ENCODE results near the gene NCKAP1. TPM values are rescaled to one million over a fixed set of nuclear protein-coding genes. Genes with fewer than 3 reads are reported as not detected.

NCKAP1 gene
- total and polyA plus RNA-seq, 2 donors (not counting 1 experiment from before 2014, with no cell fraction given): 141 to 219 TPM

- no peaks in the 10 kb centered on the region for H3K9me3 ChIP-seq (ENCODE audit: control insufficient read depth, insufficient read depth, low read depth, low read length)
- H3K4me3 ChIP-seq (replicated peaks in 1 of 4; ENCODE audit: control extremely low read depth in 1 of 4, insufficient read depth in 1 of 4, low read depth in 3 of 4, low read length in 4 of 4): peak within 1 kb of the TSS; percentile 63 to 96 (median 67)
- no peaks in the 10 kb centered on the region for H3K36me3 ChIP-seq (ENCODE audit: control insufficient read depth, insufficient read depth, low read length)
- H4K20me1 ChIP-seq (ENCODE audit: control insufficient read depth, extremely low read depth, insufficient read depth, low read length): no peaks in the 10 kb centered on the region
- H3K4me1 ChIP-seq (ENCODE audit: control insufficient read depth, extremely low read depth, insufficient read depth, low read length): no peaks in the 10 kb centered on the region
- H3K27me3 ChIP-seq (ENCODE audit: control insufficient read depth, insufficient read depth, low read length): peaks cover 10% of the 10 kb centered on the region
- DNase-seq (ENCODE audit: low read depth in 2 of 2): peak; percentile 88 to 94
- peak within 1 kb of the TSS; percentile 43 for H3K9ac ChIP-seq (ENCODE audit: insufficient read depth, low read length)
- H3K27ac ChIP-seq (ENCODE audit: insufficient read depth, low read length): peak within 1 kb of the TSS; percentile 34
- H3K4me2 ChIP-seq (ENCODE audit: extremely low read depth, insufficient read depth, low read length): peak within 1 kb of the TSS; percentile 97
- H2AFZ ChIP-seq (ENCODE audit: low read length): peak within 1 kb of the TSS; percentile 91
- no peaks in the 10 kb centered on the region for H3K79me2 ChIP-seq (ENCODE audit: control insufficient read depth, insufficient read depth, low read length)
- no peak for TF ChIP-seq CTCF (conservative IDR thresholded peaks at IDR 0.05 in 1 of 2, IDR thresholded peaks at IDR 0.05 in 1 of 2; ENCODE audit: low read depth in 1 of 2, low read length in 2 of 2)
- no peak for TF ChIP-seq EZH2 (IDR thresholded peaks at IDR 0.05; ENCODE audit: low read length, missing control alignments)
Observed at GRCh38 chr2:183078464-183079138, 40.3 kb upstream of the NCKAP1 start, which contains the start of gene DUSP19. DUSP19 (plus strand) TSS chr2:183078747; CDS start chr2:183078934, 187 bp downstream.

DNA sequence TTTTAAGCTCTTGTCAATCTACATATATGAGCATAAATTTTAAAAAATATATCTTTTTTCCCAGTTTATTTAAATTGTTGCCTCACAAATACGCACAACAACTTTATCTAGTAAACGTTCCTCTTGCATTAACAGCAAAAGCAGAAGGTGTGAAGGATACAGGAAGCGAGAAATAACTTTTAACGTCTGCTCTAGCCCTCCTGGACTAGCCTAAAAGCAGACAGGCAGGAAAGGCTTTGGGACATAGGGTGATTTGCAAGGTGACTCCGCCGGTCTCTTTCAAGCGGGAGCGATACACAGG, 39.9 kb upstream of the NCKAP1 start:
- TF ChIP-seq CTCF (conservative IDR thresholded peaks at IDR 0.05 in 1 of 2, IDR thresholded peaks at IDR 0.05 in 1 of 2; ENCODE audit: low read depth in 1 of 2, low read length in 2 of 2) (no peak), EZH2 (IDR thresholded peaks at IDR 0.05; ENCODE audit: low read length, missing control alignments) (no peak)
- peak overlapping the region; percentile 97 for H3K4me2 ChIP-seq (ENCODE audit: extremely low read depth, insufficient read depth, low read length)
- peak overlapping the region; percentile 34 for H3K27ac ChIP-seq (ENCODE audit: insufficient read depth, low read length)
- no peak for DNase-seq (ENCODE audit: low read depth in 2 of 2)
- no peaks in the 10 kb centered on the region for H3K79me2 ChIP-seq (ENCODE audit: control insufficient read depth, insufficient read depth, low read length)
- H3K4me3 ChIP-seq (replicated peaks in 1 of 4; ENCODE audit: control extremely low read depth in 1 of 4, insufficient read depth in 1 of 4, low read depth in 3 of 4, low read length in 4 of 4): peak overlapping the region; percentile 63 to 96 (median 67)
- peaks cover 10% of the 10 kb centered on the region for H3K27me3 ChIP-seq (ENCODE audit: control insufficient read depth, insufficient read depth, low read length)
- H3K9me3 ChIP-seq (ENCODE audit: control insufficient read depth, insufficient read depth, low read depth, low read length): no peaks in the 10 kb centered on the region
- H2AFZ ChIP-seq (ENCODE audit: low read length): peak overlapping the region; percentile 91
- no peaks in the 10 kb centered on the region for H4K20me1 ChIP-seq (ENCODE audit: control insufficient read depth, extremely low read depth, insufficient read depth, low read length)
- H3K9ac ChIP-seq (ENCODE audit: insufficient read depth, low read length): peak overlapping the region; percentile 43
- no peaks in the 10 kb centered on the region for H3K4me1 ChIP-seq (ENCODE audit: control insufficient read depth, extremely low read depth, insufficient read depth, low read length)
- H3K36me3 ChIP-seq (ENCODE audit: control insufficient read depth, insufficient read depth, low read length): no peaks in the 10 kb centered on the region

DNA sequence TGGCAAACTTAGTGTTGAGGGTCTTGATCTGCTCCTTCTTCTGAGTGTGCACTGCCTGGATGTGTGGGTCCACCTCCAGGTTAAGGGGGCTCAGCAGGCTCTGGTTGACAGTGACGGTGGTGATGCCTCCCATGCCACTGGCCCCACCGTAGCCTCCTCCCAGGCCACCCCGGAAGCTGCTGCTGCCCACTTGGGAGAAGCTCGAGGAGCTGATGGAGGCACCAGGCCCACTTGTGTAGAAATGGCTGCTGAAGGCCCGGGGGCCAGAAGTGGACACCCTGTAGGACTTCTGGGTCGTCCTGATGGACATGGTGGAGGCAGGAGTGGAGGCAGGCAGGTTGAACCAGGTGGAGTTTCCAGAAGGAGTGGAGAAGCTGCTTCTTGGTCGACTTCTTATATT, 33.9 kb upstream of the NCKAP1 start:
- Histone ChIP-seq H3K4me3 (replicated peaks in 1 of 4; ENCODE audit: control extremely low read depth in 1 of 4, insufficient read depth in 1 of 4, low read depth in 3 of 4, low read length in 4 of 4) (no peak overlapping the region), H3K36me3 (ENCODE audit: control insufficient read depth, insufficient read depth, low read length) (no peaks in the 10 kb centered on the region), H3K9me3 (ENCODE audit: control insufficient read depth, insufficient read depth, low read depth, low read length) (no peaks in the 10 kb centered on the region), H4K20me1 (ENCODE audit: control insufficient read depth, extremely low read depth, insufficient read depth, low read length) (no peaks in the 10 kb centered on the region), H3K27ac (ENCODE audit: insufficient read depth, low read length) (no peak overlapping the region), H2AFZ (ENCODE audit: low read length) (no peak overlapping the region), H3K27me3 (ENCODE audit: control insufficient read depth, insufficient read depth, low read length) (peaks cover 10% of the 10 kb centered on the region), H3K4me2 (ENCODE audit: extremely low read depth, insufficient read depth, low read length) (no peak overlapping the region), H3K4me1 (ENCODE audit: control insufficient read depth, extremely low read depth, insufficient read depth, low read length) (no peaks in the 10 kb centered on the region), H3K79me2 (ENCODE audit: control insufficient read depth, insufficient read depth, low read length) (no peaks in the 10 kb centered on the region), H3K9ac (ENCODE audit: insufficient read depth, low read length) (no peak overlapping the region)
- DNase-seq (ENCODE audit: low read depth in 2 of 2): no peak
- TF ChIP-seq CTCF (conservative IDR thresholded peaks at IDR 0.05 in 1 of 2, IDR thresholded peaks at IDR 0.05 in 1 of 2; ENCODE audit: low read depth in 1 of 2, low read length in 2 of 2) (no peak), EZH2 (IDR thresholded peaks at IDR 0.05; ENCODE audit: low read length, missing control alignments) (no peak)

Data from fibroblast of lung (primary cell).